Activated naive CD8-positive, alpha-beta T cell (primary cell): ENCODE measurements around the gene ISCA1.

Source experiments
- H3K27ac Mint-ChIP-seq: one replicate; pipeline ENCODE4 v1.8.0; 2021; ENCODE audit warnings: mixed read lengths
- H3K27me3 Mint-ChIP-seq: one replicate; pipeline ENCODE4 v1.8.0; 2021; ENCODE audit warnings: mixed read lengths
- H3K36me3 Mint-ChIP-seq: one replicate; pipeline ENCODE4 v1.8.0; 2021; ENCODE audit warnings: mixed read lengths
- H3K4me1 Mint-ChIP-seq: one replicate; pipeline ENCODE4 v1.8.0; 2021; ENCODE audit warnings: low read depth, mixed read lengths
- H3K4me3 Mint-ChIP-seq: one replicate; pipeline ENCODE4 v1.8.0; 2021; ENCODE audit warnings: mild to moderate bottlenecking, mixed read lengths
- H3K9me3 Mint-ChIP-seq: one replicate; pipeline ENCODE4 v1.8.0; 2021; ENCODE audit warnings: low read depth, mixed read lengths

ISCA1 gene

GRCh38 chr9:86219606-86220005 is 62.7 kb downstream of the ISCA1 start:
- H3K36me3 Mint-ChIP-seq: no peaks in the 10 kb centered on the region

GRCh38 chr9:86217076-86217755 is 65.1 kb downstream of the ISCA1 start:
- H3K36me3 Mint-ChIP-seq: no peaks in the 10 kb centered on the region
- no peaks in the 10 kb centered on the region for H3K4me1 Mint-ChIP-seq
- no peak overlapping the region for H3K27ac Mint-ChIP-seq
- no peak overlapping the region for H3K4me3 Mint-ChIP-seq
- H3K27me3 Mint-ChIP-seq: no peaks in the 10 kb centered on the region
- no peaks in the 10 kb centered on the region for H3K9me3 Mint-ChIP-seq

More at GRCh38 chr9:86219606-86220005, 62.7 kb downstream of the ISCA1 start:
- H3K27me3 Mint-ChIP-seq: no peaks in the 10 kb centered on the region
- no peaks in the 10 kb centered on the region for H3K4me1 Mint-ChIP-seq
- H3K4me3 Mint-ChIP-seq: no peak overlapping the region
- no peak overlapping the region for H3K27ac Mint-ChIP-seq
- no peaks in the 10 kb centered on the region for H3K9me3 Mint-ChIP-seq
